Rectal smooth muscle tissue (tissue), 1 donor: ENCODE data around the gene RFFL.
"Not testable (repeated sequence)": the region's sequence is repeated elsewhere in the genome, so short reads cannot be mapped to it uniquely, and the experiment has no call there.

Source experiments
- H3K27ac ChIP-seq: one replicate; pipeline ENCODE4 v1.7.0; 2013; ENCODE audit warnings: low read depth, low read length, inconsistent platforms
- H3K27me3 ChIP-seq: one replicate; pipeline ENCODE4 v1.7.0; 2013; ENCODE audit warnings: low read length; ENCODE audit not compliant: control insufficient read depth, insufficient read depth
- H3K36me3 ChIP-seq: one replicate; pipeline ENCODE4 v1.7.0; 2013; ENCODE audit warnings: low read length; ENCODE audit not compliant: control insufficient read depth, insufficient read depth
- H3K4me1 ChIP-seq: one replicate; pipeline ENCODE4 v1.7.0; 2013; ENCODE audit warnings: low read length; ENCODE audit not compliant: control insufficient read depth, insufficient read depth
- H3K4me3 ChIP-seq: one replicate; pipeline ENCODE4 v1.7.0; 2013; ENCODE audit warnings: low read length
- H3K9ac ChIP-seq: one replicate; pipeline ENCODE4 v1.7.0; 2013; ENCODE audit warnings: low read length

Gene RFFL

GRCh38 chr17:35052780-35053179 is 10.7 kb downstream of the RFFL start:
- Histone ChIP-seq H3K36me3 (no peaks in the 10 kb centered on the region), H3K9ac (no peak overlapping the region), H3K27me3 (no peaks in the 10 kb centered on the region), H3K4me1 (peaks cover 4% of the 10 kb centered on the region), H3K27ac (no peak overlapping the region), H3K4me3 (no peak overlapping the region)

GRCh38 chr17:35052241-35052610 is 11.3 kb downstream of the RFFL start:
- Histone ChIP-seq H3K27ac (no peak overlapping the region), H3K4me1 (peaks cover 4% of the 10 kb centered on the region), H3K4me3 (no peak overlapping the region), H3K9ac (no peak overlapping the region), H3K27me3 (no peaks in the 10 kb centered on the region), H3K36me3 (no peaks in the 10 kb centered on the region)

- no peak overlapping the region for H3K9ac ChIP-seq
- H3K36me3 ChIP-seq = no peaks in the 10 kb centered on the region
- H3K27ac ChIP-seq = no peak overlapping the region
- no peaks in the 10 kb centered on the region for H3K27me3 ChIP-seq
- H3K4me1 ChIP-seq = peaks cover 4% of the 10 kb centered on the region
- peak overlapping the region; percentile 47 for H3K4me3 ChIP-seq
Measured at GRCh38 chr17:35051579-35052240, 11.8 kb downstream of the RFFL start.

GRCh38 chr17:35051183-35051578 is 12.3 kb downstream of the RFFL start:
- Histone ChIP-seq H3K27ac (no peak overlapping the region), H3K4me1 (peaks cover 4% of the 10 kb centered on the region), H3K9ac (no peak overlapping the region), H3K36me3 (no peaks in the 10 kb centered on the region), H3K4me3 (peak overlapping the region; percentile 47), H3K27me3 (no peaks in the 10 kb centered on the region)

GRCh38 chr17:35050170-35050569 is 13.3 kb downstream of the RFFL start:
- Histone ChIP-seq H3K4me1 (peaks cover 4% of the 10 kb centered on the region), H3K27ac (no peak overlapping the region)

GRCh38 chr17:35048685-35049379 is 14.7 kb downstream of the RFFL start:
- H3K36me3 ChIP-seq = no peaks in the 10 kb centered on the region
- H3K27me3 ChIP-seq = no peaks in the 10 kb centered on the region
- no peak overlapping the region for H3K4me3 ChIP-seq
- no peak overlapping the region for H3K9ac ChIP-seq
- no peak overlapping the region for H3K27ac ChIP-seq
- H3K4me1 ChIP-seq = peaks cover 4% of the 10 kb centered on the region

More at GRCh38 chr17:35050170-35050569, 13.3 kb downstream of the RFFL start:
- H3K36me3 ChIP-seq = no peaks in the 10 kb centered on the region
- H3K27me3 ChIP-seq = no peaks in the 10 kb centered on the region
- no peak overlapping the region for H3K9ac ChIP-seq
- H3K4me3 ChIP-seq = no peak overlapping the region

- H3K4me1 ChIP-seq = peaks cover 4% of the 10 kb centered on the region
- no peak overlapping the region for H3K27ac ChIP-seq
- H3K4me3 ChIP-seq = no peak overlapping the region
- no peaks in the 10 kb centered on the region for H3K27me3 ChIP-seq
- no peak overlapping the region for H3K9ac ChIP-seq
- H3K36me3 ChIP-seq = no peaks in the 10 kb centered on the region
Measured at GRCh38 chr17:35046740-35047283, 16.7 kb downstream of the RFFL start.

GRCh38 chr17:35046245-35046644 is 17.3 kb downstream of the RFFL start:
- no peak overlapping the region for H3K27ac ChIP-seq
- no peaks in the 10 kb centered on the region for H3K27me3 ChIP-seq
- H3K36me3 ChIP-seq = no peaks in the 10 kb centered on the region
- no peak overlapping the region for H3K4me3 ChIP-seq
- peaks cover 2% of the 10 kb centered on the region for H3K4me1 ChIP-seq
- H3K9ac ChIP-seq = no peak overlapping the region

- H3K4me3 ChIP-seq, H3K27ac ChIP-seq, H3K4me1 ChIP-seq, H3K27me3 ChIP-seq, H3K9ac ChIP-seq, H3K36me3 ChIP-seq: not testable (repeated sequence)
Measured at GRCh38 chr17:35045458-35045979, 18.0 kb downstream of the RFFL start.

- Histone ChIP-seq H3K9ac (no peak overlapping the region), H3K36me3 (no peaks in the 10 kb centered on the region), H3K4me1 (no peaks in the 10 kb centered on the region), H3K27ac (no peak overlapping the region), H3K4me3 (no peak overlapping the region), H3K27me3 (no peaks in the 10 kb centered on the region)
Measured at GRCh38 chr17:35044181-35044580, 19.3 kb downstream of the RFFL start.

GRCh38 chr17:35041390-35041789 is 22.1 kb downstream of the RFFL start:
- no peaks in the 10 kb centered on the region for H3K4me1 ChIP-seq
- no peak overlapping the region for H3K27ac ChIP-seq
- no peak overlapping the region for H3K9ac ChIP-seq
- H3K27me3 ChIP-seq = no peaks in the 10 kb centered on the region
- H3K36me3 ChIP-seq = no peaks in the 10 kb centered on the region
- H3K4me3 ChIP-seq = no peak overlapping the region

- Histone ChIP-seq H3K4me3 (no peak overlapping the region), H3K4me1 (no peaks in the 10 kb centered on the region), H3K9ac (no peak overlapping the region), H3K27me3 (no peaks in the 10 kb centered on the region), H3K36me3 (no peaks in the 10 kb centered on the region), H3K27ac (no peak overlapping the region)
Measured at GRCh38 chr17:35038453-35038852, 25.1 kb downstream of the RFFL start.
